H1 (cell line): Measurements from ENCODE around the gene RGS3. TPM values are rescaled to one million over a fixed set of nuclear protein-coding genes. Genes with fewer than 3 reads are reported as not detected.

Experiments used
- CTCF ChIA-PET: fragments of 300-600 bp; sonication (Branson Sonifier 250); formaldehyde crosslinking; loops from one replicate; lab custom pipeline; 2021; ENCODE audit not compliant: partially characterized antibody; lab: Charles Lee
- POLR2A ChIA-PET: fragments of 300-600 bp; sonication (Branson Sonifier 250); formaldehyde crosslinking; loops from one replicate; lab custom pipeline; 2021; ENCODE audit warnings: inconsistent platforms; ENCODE audit not compliant: partially characterized antibody; lab: Charles Lee
- DNase-seq, 2 experiments: peaks; one replicate each; pipeline versions ENCODE4 v3.0.0 to v3.0.0-alpha.2; 2010 to 2022; ENCODE audit warnings: low spot score in 2 of 2, low read depth in 1 of 2, mixed read lengths in 1 of 2
- FAIRE-seq: peaks from 2 replicates; lab custom pipeline; 2011; peaks lifted over from hg19 to GRCh38; lab: Jason Lieb, UNC
- H2AFZ ChIP-seq: 2 replicates; pipeline ENCODE4 v1.8.1; 2012; ENCODE audit warnings: low read length, inconsistent platforms
- H2AK5ac ChIP-seq: 2 replicates; pipeline ENCODE4 v1.6.1; 2013; ENCODE audit warnings: low read depth, low read length
- H2BK120ac ChIP-seq: replicated peaks from 2 replicates; pipeline ENCODE3; 2013; ENCODE audit warnings: low read depth, low read length, inconsistent platforms
- H2BK12ac ChIP-seq: 2 replicates; pipeline ENCODE4 v1.6.1; 2013; ENCODE audit warnings: low read depth, low read length
- H2BK15ac ChIP-seq: 2 replicates; pipeline ENCODE4 v1.6.1; 2013; ENCODE audit warnings: low read length
- H2BK20ac ChIP-seq: 2 replicates; pipeline ENCODE4 v1.6.1; 2013; ENCODE audit warnings: low read length
- H2BK5ac ChIP-seq: 2 replicates; pipeline ENCODE4 v1.6.1; 2013; ENCODE audit warnings: low read depth, low read length
- H3K14ac ChIP-seq: 2 replicates; pipeline ENCODE4 v1.6.1; 2013; ENCODE audit warnings: inconsistent platforms; ENCODE audit not compliant: insufficient read length
- H3K18ac ChIP-seq: 2 replicates; pipeline ENCODE4 v1.6.1; 2013; ENCODE audit warnings: low read length; ENCODE audit errors: extremely low read depth
- H3K23ac ChIP-seq: 2 replicates; pipeline ENCODE4 v1.6.1; 2013; ENCODE audit warnings: inconsistent platforms; ENCODE audit not compliant: insufficient read length
- H3K23me2 ChIP-seq: 2 replicates; pipeline ENCODE4 v1.6.1; 2013; ENCODE audit warnings: low read depth, low read length
- H3K27ac ChIP-seq: 2 replicates; pipeline ENCODE4 v1.6.1; 2011; ENCODE audit warnings: low read depth, low read length, inconsistent platforms
- H3K27me3 ChIP-seq, 4 experiments: replicated peaks in 1 of 4; 1 replicate in 1 of 4; 2 replicates in 3 of 4; pipeline versions ENCODE4 v1.6.1 to v1.8.1; 2011 to 2013; ENCODE audit warnings: low read length in 3 of 4, mild to moderate bottlenecking in 3 of 4, inconsistent platforms in 2 of 4, mixed read lengths in 2 of 4, moderate library complexity in 1 of 4; ENCODE audit not compliant: control insufficient read depth in 3 of 4, insufficient read depth in 3 of 4; ENCODE audit errors: extremely low read depth in 1 of 4
- H3K36me3 ChIP-seq, 4 experiments: 2 replicates each; pipeline versions ENCODE4 v1.6.1 to v1.8.1; 2011 to 2013; ENCODE audit warnings: mild to moderate bottlenecking in 4 of 4, low read length in 3 of 4, moderate library complexity in 2 of 4, control low read depth in 1 of 4, inconsistent platforms in 1 of 4; ENCODE audit not compliant: insufficient read depth in 4 of 4, control insufficient read depth in 2 of 4
- H3K4ac ChIP-seq: replicated peaks from 2 replicates; pipeline ENCODE3; 2013; ENCODE audit warnings: low read length, low read depth, mixed read lengths, inconsistent platforms; ENCODE audit not compliant: insufficient read length
- H3K4me1 ChIP-seq, 4 experiments: replicated peaks in 1 of 4; 1 replicate in 1 of 4; 2 replicates in 3 of 4; pipeline versions ENCODE4 v1.6.1 to v1.8.1; 2011 to 2013; ENCODE audit warnings: low read length in 3 of 4, inconsistent platforms in 2 of 4, mixed read lengths in 1 of 4; ENCODE audit not compliant: insufficient read depth in 4 of 4, control insufficient read depth in 3 of 4
- H3K4me2 ChIP-seq, 2 experiments: 2 replicates each; pipeline versions ENCODE4 v1.6.1 to v1.8.1; 2011 to 2013; ENCODE audit warnings: low read depth in 2 of 2, low read length in 2 of 2, control low read depth in 1 of 2, inconsistent platforms in 1 of 2, mild to moderate bottlenecking in 1 of 2; ENCODE audit not compliant: insufficient read depth in 1 of 2
- H3K4me3 ChIP-seq, 4 experiments: fragments of 200-600, 300-600 bp in 1 of 4; sonication (generic), shearing (Covaris generic), sonication (Bioruptor Twin) in 1 of 4; 2 replicates each; pipeline versions ENCODE4 v1.5.1 to v1.8.1; 2011 to 2016; ENCODE audit warnings: low read length in 4 of 4, low read depth in 3 of 4, control low read depth in 2 of 4, inconsistent platforms in 2 of 4, mild to moderate bottlenecking in 2 of 4, mixed read lengths in 1 of 4, moderate library complexity in 1 of 4; ENCODE audit not compliant: insufficient read depth in 2 of 4; ENCODE audit errors: extremely low read depth in 1 of 4
- H3K56ac ChIP-seq: replicated peaks from 2 replicates; pipeline ENCODE3; 2013; ENCODE audit warnings: low read depth, mild to moderate bottlenecking, mixed read lengths, low read length, inconsistent platforms; ENCODE audit not compliant: insufficient read length
- H3K79me1 ChIP-seq: 2 replicates; pipeline ENCODE4 v1.6.1; 2013; ENCODE audit warnings: low read depth, low read length, control low read depth
- H3K79me2 ChIP-seq, 2 experiments: 2 replicates each; pipeline versions ENCODE4 v1.6.1 to v1.8.1; 2012 to 2013; ENCODE audit warnings: low read length in 2 of 2, mild to moderate bottlenecking in 2 of 2, inconsistent platforms in 1 of 2; ENCODE audit not compliant: insufficient read depth in 2 of 2, control insufficient read depth in 1 of 2
- H3K9ac ChIP-seq, 4 experiments: replicated peaks in 1 of 4; 1 replicate in 1 of 4; 2 replicates in 3 of 4; pipeline versions ENCODE4 v1.6.1 to v1.8.1; 2011 to 2013; ENCODE audit warnings: low read depth in 3 of 4, low read length in 3 of 4, control low read depth in 2 of 4, mild to moderate bottlenecking in 2 of 4, moderate library complexity in 2 of 4, inconsistent platforms in 1 of 4; ENCODE audit errors: extremely low read depth in 1 of 4
- H3K9me3 ChIP-seq, 2 experiments: 2 replicates each; pipeline versions ENCODE4 v1.6.1 to v1.8.1; 2012 to 2013; ENCODE audit warnings: mild to moderate bottlenecking in 2 of 2, moderate library complexity in 2 of 2, control low read depth in 1 of 2, inconsistent platforms in 1 of 2, low read depth in 1 of 2, low read length in 1 of 2, mixed read lengths in 1 of 2; ENCODE audit not compliant: insufficient read depth in 2 of 2
- H4K20me1 ChIP-seq, 2 experiments: replicated peaks in 1 of 2; 2 replicates each; pipeline versions ENCODE3 to v1.8.1; 2011 to 2013; ENCODE audit warnings: inconsistent platforms in 2 of 2, low read length in 2 of 2, mild to moderate bottlenecking in 1 of 2; ENCODE audit not compliant: insufficient read depth in 2 of 2, control insufficient read depth in 1 of 2
- H4K5ac ChIP-seq: 2 replicates; pipeline ENCODE4 v1.6.1; 2013; ENCODE audit warnings: low read length, low read depth, mixed read lengths, inconsistent platforms; ENCODE audit not compliant: insufficient read length
- H4K8ac ChIP-seq: 2 replicates; pipeline ENCODE4 v1.8.0; 2013; ENCODE audit warnings: mild to moderate bottlenecking, moderate library complexity, low read length, inconsistent platforms; ENCODE audit not compliant: insufficient read depth; ENCODE audit errors: extremely low read depth
- H4K91ac ChIP-seq: replicated peaks from 2 replicates; pipeline ENCODE3; 2013; ENCODE audit warnings: low read length, mixed read lengths, inconsistent platforms; ENCODE audit not compliant: insufficient read length
- EP300 ChIP-seq, 2 experiments: IDR thresholded peaks; 1 replicate in 1 of 2; 2 replicates in 1 of 2; pipeline ENCODE4 v1.6.1; 2011 to 2012; ENCODE audit warnings: low read depth in 2 of 2, low read length in 2 of 2, mild to moderate bottlenecking in 2 of 2, borderline replicate concordance in 1 of 2, inconsistent platforms in 1 of 2, moderate library complexity in 1 of 2
- EZH2 ChIP-seq: fragments of 200-600 bp; sonication (generic); IDR thresholded peaks from 2 replicates; pipeline ENCODE4 v1.7.1; 2012; ENCODE audit warnings: low read depth, mild to moderate bottlenecking, moderate library complexity, low read length, inconsistent platforms; ENCODE audit not compliant: severe bottlenecking
- GTF2F1 ChIP-seq: IDR thresholded peaks from 2 replicates; pipeline ENCODE4 v1.6.1; 2012; ENCODE audit warnings: low read depth, low read length, improper control_type of control experiment, borderline replicate concordance
- JUN ChIP-seq: IDR thresholded peaks from 2 replicates; pipeline ENCODE4 v1.6.1; 2011; ENCODE audit warnings: low read depth, mild to moderate bottlenecking, improper control_type of control experiment, low read length
- KDM4A ChIP-seq: IDR thresholded peaks from one replicate; pipeline ENCODE4 v1.7.1; 2012; ENCODE audit warnings: low read depth, mild to moderate bottlenecking, moderate library complexity, low read length, inconsistent platforms; ENCODE audit not compliant: severe bottlenecking
- MAFK ChIP-seq: IDR thresholded peaks from 2 replicates; pipeline ENCODE4 v1.6.1; 2012; ENCODE audit warnings: low read depth, mild to moderate bottlenecking, improper control_type of control experiment, low read length
- POLR2AphosphoS5 ChIP-seq: IDR thresholded peaks from 2 replicates; pipeline ENCODE4 v1.6.1; 2011; ENCODE audit warnings: low read depth, low read length
- RAD21 ChIP-seq, 2 experiments: IDR thresholded peaks in 1 of 2; conservative IDR thresholded peaks in 1 of 2; 2 replicates each; pipeline ENCODE4 v1.6.1; 2011; ENCODE audit warnings: low read depth in 2 of 2, low read length in 2 of 2, improper control_type of control experiment in 1 of 2, inconsistent platforms in 1 of 2, mild to moderate bottlenecking in 1 of 2, moderate library complexity in 1 of 2
- SAP30 ChIP-seq: fragments of 300-600 bp; sonication (generic); IDR thresholded peaks from 2 replicates; pipeline ENCODE4 v1.7.1; 2012; ENCODE audit warnings: low read length, moderate library complexity, mild to moderate bottlenecking, inconsistent platforms; ENCODE audit not compliant: insufficient read depth, insufficient replicate concordance
- SIX5 ChIP-seq: IDR thresholded peaks from 2 replicates; pipeline ENCODE4 v1.6.1; 2011; ENCODE audit warnings: mild to moderate bottlenecking, low read depth, low read length
- TCF12 ChIP-seq: IDR thresholded peaks from 2 replicates; pipeline ENCODE4 v1.6.1; 2011; ENCODE audit warnings: low read depth, mild to moderate bottlenecking, low read length
- WGBS, 2 experiments: shearing (Covaris generic) in 1 of 2; methylation state at CpG; one replicate each; pipeline versions ENCODE4 v1.1.6 to v1.1.7; 2013 to 2015; ENCODE audit warnings: low lambda C conversion rate in 2 of 2, mixed read lengths in 2 of 2, inconsistent platforms in 1 of 2, low coverage in 1 of 2, missing lambda C conversion rate in 1 of 2; ENCODE audit not compliant: insufficient replicate concordance in 2 of 2, insufficient coverage in 1 of 2, insufficient read length in 1 of 2; ENCODE audit errors: extremely low coverage in 1 of 2, missing lambda C conversion rate in 1 of 2; 5-methylcytosine and 5-hydroxymethylcytosine counted together
- polyA plus RNA-seq, 7 experiments: library from polyadenylated mRNA; depleted of rRNA in 3 of 7; stranded (reverse) in 5 of 7; unstranded in 2 of 7; fragments of >200 nt in 5 of 7; fragments of 200-250 nt in 2 of 7; gene quantifications; 1 replicate in 5 of 7; 2 replicates in 1 of 7; 4 replicates in 1 of 7; pipeline versions ENCODE4 v1.2.1 to v1.2.3, GENCODE V29; 2011 to 2013; ENCODE audit warnings: missing spikeins in 2 of 7, mixed read lengths in 2 of 7
- total RNA-seq: library from RNA; stranded (reverse); fragmentation: NEBNext Ultra II Directional; extraction: Animal tissue kit (Norgen Biotek cat#: 25700); gene quantifications from 2 replicates; pipeline ENCODE4 v1.2.1, GENCODE V29; 2021
- TF ChIP-seq, protein P1 (sequence below): IDR thresholded peaks from 2 replicates; pipeline ENCODE4 v1.6.1; 2011; ENCODE audit warnings: low read depth, mild to moderate bottlenecking, low read length; ENCODE audit not compliant: insufficient read depth

RGS3 gene
- total and polyA plus RNA-seq, 2 of the 8 experiments (the other 6 are each of a cell fraction or from before 2014, with no cell fraction given), result 12.6 to 18.2 TPM

DNA sequence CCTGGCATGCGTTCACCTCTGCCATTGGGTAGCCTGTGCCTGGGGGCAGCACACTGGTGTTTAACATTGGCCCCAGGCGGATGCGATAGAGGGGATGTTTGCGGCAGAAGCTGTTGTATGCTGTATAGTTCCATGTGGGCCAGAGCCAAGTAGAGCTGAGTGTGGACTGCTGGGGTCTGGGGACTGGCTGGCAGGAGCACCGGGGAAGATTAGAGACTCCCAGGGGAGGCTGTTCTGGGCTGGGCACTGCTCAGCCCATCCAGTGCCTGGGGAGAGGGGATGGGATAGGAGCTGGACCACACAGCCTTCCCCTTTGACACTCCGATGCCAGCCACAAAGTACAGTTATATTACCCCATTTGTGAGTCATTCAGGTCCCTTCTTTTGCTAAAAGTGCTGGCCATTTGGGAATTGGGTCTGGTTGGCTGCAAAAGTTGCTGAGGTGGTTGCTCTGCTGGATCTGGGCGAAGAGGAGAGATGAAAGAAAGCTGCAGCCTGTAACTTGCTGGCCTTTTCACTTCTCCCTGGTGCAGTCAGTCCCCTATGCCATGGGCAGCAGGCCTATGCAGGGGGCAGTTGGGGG, 73.8 kb downstream of the RGS3 start:
- H3K4me1 ChIP-seq, result peaks cover 0 to 17% (median 7%) of the 10 kb centered on the region in 4 experiments; a peak in 5 of 7 replicates
- H2AFZ ChIP-seq, result no peak overlapping the region
- no peak overlapping the region for H4K8ac ChIP-seq
- H3K4ac ChIP-seq, result no peak overlapping the region
- POLR2A ChIA-PET, result interaction anchor here (0.8 to 1.1 kb wide), 3 partner anchors 13 to 52 kb away, joined by 3 read pairs; no protein-coding TSS in a partner anchor
- H3K9me3 ChIP-seq, result no peaks in the 10 kb centered on the region
- H2BK12ac ChIP-seq, result no peak overlapping the region
- no peaks in the 10 kb centered on the region for H3K79me2 ChIP-seq
- no peak overlapping the region for H3K14ac ChIP-seq
- H3K18ac ChIP-seq, result no peak overlapping the region
- 86% methylated on average over 7 of the region's 7 CpGs; no CpG with 5 or more reads in 1 of the 2 experiments for WGBS, 2 experiments
- H3K4me3 ChIP-seq, result no peak overlapping the region
- no peaks in the 10 kb centered on the region for H3K23me2 ChIP-seq
- no peak overlapping the region for H3K9ac ChIP-seq
- H2BK20ac ChIP-seq, result no peak overlapping the region
- no peak overlapping the region for H3K4me2 ChIP-seq
- H2AK5ac ChIP-seq, result no peak overlapping the region; the same call in 1 of the 2 replicates
- H3K23ac ChIP-seq, result no peak overlapping the region
- H2BK5ac ChIP-seq, result no peak overlapping the region; the same call in 1 of the 2 replicates
- no peak overlapping the region for H4K5ac ChIP-seq
- CTCF ChIA-PET, result interaction anchor here (1.0 to 3.7 kb wide), 9 partner anchors 9 to 118 kb away, joined by 3 to 19 read pairs (median 5); partner anchors contain the start of gene RGS3
- H3K27ac ChIP-seq, result no peak overlapping the region
- no peaks in the 10 kb centered on the region for H3K36me3 ChIP-seq
- DNase-seq (no peak), FAIRE-seq (no peak)
- no peak overlapping the region for H3K56ac ChIP-seq
- H2BK15ac ChIP-seq, result no peak overlapping the region
- no peak overlapping the region for H2BK120ac ChIP-seq
- H4K91ac ChIP-seq, result no peak overlapping the region
- H4K20me1 ChIP-seq, result no peaks in the 10 kb centered on the region
- H3K27me3 ChIP-seq, result no peaks in the 10 kb centered on the region
- H3K79me1 ChIP-seq, result no peaks in the 10 kb centered on the region
- TF ChIP-seq, protein P1, sequence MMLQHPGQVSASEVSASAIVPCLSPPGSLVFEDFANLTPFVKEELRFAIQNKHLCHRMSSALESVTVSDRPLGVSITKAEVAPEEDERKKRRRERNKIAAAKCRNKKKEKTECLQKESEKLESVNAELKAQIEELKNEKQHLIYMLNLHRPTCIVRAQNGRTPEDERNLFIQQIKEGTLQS, result no peak
- TF ChIP-seq EZH2, result no peak
- TF ChIP-seq RAD21 (IDR thresholded peaks at IDR 0.05 in 1 of 2, conservative IDR thresholded peaks at IDR 0.05 in 1 of 2; ENCODE audit: low read depth in 2 of 2, low read length in 2 of 2), result no peak
- TF ChIP-seq JUN, result no peak
- no peak for TF ChIP-seq TCF12
- no peak for TF ChIP-seq SAP30
- TF ChIP-seq POLR2AphosphoS5, result no peak
- no peak for TF ChIP-seq GTF2F1
- no peak for TF ChIP-seq KDM4A
- TF ChIP-seq EP300 (IDR thresholded peaks at IDR 0.05; ENCODE audit: borderline replicate concordance in 1 of 2, low read depth in 2 of 2, low read length in 2 of 2), result no peak
- TF ChIP-seq MAFK, result no peak
- no peak for TF ChIP-seq SIX5
